Muscle of leg (tissue), 11 donors: Measurements from ENCODE around the gene LAMC3. TPM values are rescaled to one million over a fixed set of nuclear protein-coding genes. Genes with fewer than 3 reads are reported as not detected.
"Not testable (repeated sequence)": the region's sequence is repeated elsewhere in the genome, so short reads cannot be mapped to it uniquely, and the experiment has no call there.

Experiments used
- DNase-seq: peaks from one replicate; pipeline ENCODE4 v3.0.0; 2013
- H3K27ac ChIP-seq: one replicate; pipeline ENCODE4 v1.5.1; 2013; ENCODE audit warnings: mild to moderate bottlenecking, low read length, control low read depth
- H3K27me3 ChIP-seq: one replicate; pipeline ENCODE4 v1.6.1; 2013; ENCODE audit warnings: low read length; ENCODE audit not compliant: control insufficient read depth, insufficient read depth
- H3K36me3 ChIP-seq: one replicate; pipeline ENCODE4 v1.6.1; 2013; ENCODE audit warnings: low read length; ENCODE audit not compliant: control insufficient read depth, insufficient read depth
- H3K4me1 ChIP-seq: one replicate; pipeline ENCODE4 v1.6.1; 2013; ENCODE audit warnings: low read length; ENCODE audit not compliant: control insufficient read depth, insufficient read depth
- H3K4me3 ChIP-seq: one replicate; pipeline ENCODE4 v1.5.1; 2013; ENCODE audit warnings: low read length, control low read depth
- H3K9me3 ChIP-seq: replicated peaks from 2 replicates; pipeline ENCODE4 v1.6.1; 2013; ENCODE audit warnings: low read depth, low read length; ENCODE audit not compliant: control insufficient read depth
- WGBS: methylation state at CpG from one replicate; pipeline ENCODE4 v1.1.5; 2013; ENCODE audit warnings: missing lambda C conversion rate; ENCODE audit not compliant: insufficient coverage; 5-methylcytosine and 5-hydroxymethylcytosine counted together
- polyA plus RNA-seq, 8 donors: library from polyadenylated mRNA; unstranded; fragments of 120-200 nt; gene quantifications; one replicate each; pipeline versions ENCODE4 v1.2.1 to v1.2.3, GENCODE V29; 2013; ENCODE audit warnings: inconsistent platforms in 1 of 8, low replicate concordance in 1 of 8; ENCODE audit not compliant: insufficient read length in 8 of 8, insufficient read depth in 1 of 8
- total RNA-seq: library from RNA; stranded (reverse); fragments of 120-200 nt; gene quantifications from one replicate; pipeline ENCODE4 v1.2.4, GENCODE V29; 2013

The LAMC3 gene
- total and polyA plus RNA-seq, 9 donors: 1.0 to 4.0 (median 1.9) TPM

GRCh38 chr9:131111186-131111853 is 102.3 kb downstream of the LAMC3 start:
- DNase-seq: no peak
- Histone ChIP-seq H3K4me3 (no peak overlapping the region), H3K27me3 (no peaks in the 10 kb centered on the region), H3K27ac (no peak overlapping the region), H3K36me3 (peaks cover 3% of the 10 kb centered on the region), H3K4me1 (no peaks in the 10 kb centered on the region), H3K9me3 (no peaks in the 10 kb centered on the region)
- 36% methylated on average over 5 of the region's 10 CpGs for WGBS

- DNase-seq: no peak
- 76% methylated on average over 21 of the region's 25 CpGs for WGBS
- Histone ChIP-seq H3K36me3 (peaks cover 3% of the 10 kb centered on the region), H3K4me1 (no peaks in the 10 kb centered on the region), H3K9me3 (no peaks in the 10 kb centered on the region), H3K27ac (no peak overlapping the region), H3K27me3 (no peaks in the 10 kb centered on the region), H3K4me3 (no peak overlapping the region)
Observed at GRCh38 chr9:131111854-131112311, 102.9 kb downstream of the LAMC3 start.

GRCh38 chr9:131112374-131113154 is 103.6 kb downstream of the LAMC3 start:
- H3K9me3 ChIP-seq: no peaks in the 10 kb centered on the region
- H3K27me3 ChIP-seq: no peaks in the 10 kb centered on the region
- H3K4me1 ChIP-seq: peaks cover 2% of the 10 kb centered on the region
- DNase-seq: no peak
- WGBS: 70% methylated on average over 13 of the region's 23 CpGs
- H3K36me3 ChIP-seq: peaks cover 3% of the 10 kb centered on the region
- H3K4me3 ChIP-seq: no peak overlapping the region
- H3K27ac ChIP-seq: no peak overlapping the region

- Histone ChIP-seq H3K27ac (no peak overlapping the region), H3K27me3 (no peaks in the 10 kb centered on the region), H3K36me3 (peaks cover 3% of the 10 kb centered on the region), H3K9me3 (no peaks in the 10 kb centered on the region), H3K4me3 (no peak overlapping the region), H3K4me1 (peaks cover 2% of the 10 kb centered on the region)
- WGBS: 77% methylated on average over 3 of the region's 8 CpGs
- DNase-seq: no peak
Observed at GRCh38 chr9:131113655-131114054, 104.7 kb downstream of the LAMC3 start.

GRCh38 chr9:131114084-131114535 is 105.1 kb downstream of the LAMC3 start:
- 83% methylated on average over 8 of the region's 8 CpGs for WGBS
- Histone ChIP-seq H3K9me3 (no peaks in the 10 kb centered on the region), H3K36me3 (peaks cover 3% of the 10 kb centered on the region), H3K27me3 (no peaks in the 10 kb centered on the region), H3K4me1 (peaks cover 2% of the 10 kb centered on the region), H3K4me3 (no peak overlapping the region), H3K27ac (no peak overlapping the region)
- no peak for DNase-seq

GRCh38 chr9:131115360-131115742 is 106.4 kb downstream of the LAMC3 start:
- H3K27me3 ChIP-seq, H3K4me3 ChIP-seq, H3K4me1 ChIP-seq, DNase-seq, H3K36me3 ChIP-seq, H3K9me3 ChIP-seq, H3K27ac ChIP-seq: not testable (repeated sequence)
- WGBS: no CpG with 5 or more reads among the region's 6 CpGs

- Histone ChIP-seq H3K4me1 (peaks cover 2% of the 10 kb centered on the region), H3K27ac (peak overlapping the region; percentile 81), H3K36me3 (peaks cover 8% of the 10 kb centered on the region), H3K27me3 (no peaks in the 10 kb centered on the region), H3K4me3 (no peak overlapping the region), H3K9me3 (no peaks in the 10 kb centered on the region)
- WGBS: 91% methylated on average over 21 of the region's 22 CpGs
- no peak for DNase-seq
Observed at GRCh38 chr9:131116281-131117120, 107.5 kb downstream of the LAMC3 start.

GRCh38 chr9:131117121-131117761 is 108.3 kb downstream of the LAMC3 start:
- Histone ChIP-seq H3K9me3 (no peaks in the 10 kb centered on the region), H3K4me1 (peaks cover 2% of the 10 kb centered on the region), H3K36me3 (peaks cover 8% of the 10 kb centered on the region), H3K4me3 (no peak overlapping the region), H3K27me3 (no peaks in the 10 kb centered on the region), H3K27ac (peak overlapping the region; percentile 81)
- no peak for DNase-seq
- WGBS: 61% methylated on average over 7 of the region's 13 CpGs

GRCh38 chr9:131117762-131118145 is 108.8 kb downstream of the LAMC3 start:
- no CpG with 5 or more reads among the region's 4 CpGs for WGBS
- Histone ChIP-seq H3K36me3 (peaks cover 6% of the 10 kb centered on the region), H3K9me3 (no peaks in the 10 kb centered on the region), H3K4me3 (no peak overlapping the region), H3K4me1 (peaks cover 2% of the 10 kb centered on the region), H3K27me3 (no peaks in the 10 kb centered on the region), H3K27ac (peak overlapping the region; percentile 81)
- no peak for DNase-seq
